Immature natural killer cell (primary cell): ENCODE data around the gene TP63. TPM values are rescaled to one million over a fixed set of nuclear protein-coding genes. Genes with fewer than 3 reads are reported as not detected.

ENCODE experiments used
- DNase-seq, 3 donors: peaks; one replicate each; pipeline ENCODE4 v3.0.0; 2022; ENCODE audit warnings: mixed read lengths in 1 of 3
- H3K27ac Mint-ChIP-seq, 6 donors: one replicate each; pipeline ENCODE4 v1.8.0; 2020; ENCODE audit warnings: mixed read lengths in 6 of 6, mild to moderate bottlenecking in 5 of 6, inconsistent platforms in 4 of 6, moderate library complexity in 3 of 6
- H3K27me3 Mint-ChIP-seq, 3 donors: one replicate each; pipeline ENCODE4 v1.8.0; 2020 to 2021; ENCODE audit warnings: low read depth in 3 of 3, mild to moderate bottlenecking in 3 of 3, mixed read lengths in 3 of 3, moderate library complexity in 3 of 3, inconsistent platforms in 1 of 3
- H3K36me3 Mint-ChIP-seq, 3 donors: one replicate each; pipeline ENCODE4 v1.8.0; 2020; ENCODE audit warnings: mixed read lengths in 3 of 3, inconsistent platforms in 2 of 3, mild to moderate bottlenecking in 2 of 3
- H3K4me1 Mint-ChIP-seq, 2 donors: one replicate each; pipeline ENCODE4 v1.8.0; 2020; ENCODE audit warnings: inconsistent platforms in 2 of 2, mild to moderate bottlenecking in 2 of 2, mixed read lengths in 2 of 2, moderate library complexity in 1 of 2
- H3K4me3 Mint-ChIP-seq, 5 donors: one replicate each; pipeline ENCODE4 v1.8.0; 2020; ENCODE audit warnings: mild to moderate bottlenecking in 5 of 5, mixed read lengths in 5 of 5, inconsistent platforms in 3 of 5, moderate library complexity in 3 of 5
- H3K9me3 Mint-ChIP-seq, 6 donors: one replicate each; pipeline ENCODE4 v1.8.0; 2020; ENCODE audit warnings: mild to moderate bottlenecking in 6 of 6, mixed read lengths in 6 of 6, inconsistent platforms in 4 of 6, moderate library complexity in 3 of 6
- polyA plus RNA-seq, 3 donors: library from polyadenylated mRNA; unstranded; fragments of 300-500 nt; fragmentation: Illumina TruSeq; gene quantifications; one replicate each; pipeline ENCODE4 v1.2.3, GENCODE V29; 2021

TP63 gene
- polyA plus RNA-seq, 3 donors from 2014 or later = not detected

GRCh38 chr3:189883113-189883753, 252.0 kb downstream of the TP63 start:
- DNase-seq = no peak
- peaks cover 0 to 4% (median under 1%) of the 10 kb centered on the region in 6 donors for H3K9me3 Mint-ChIP-seq
- no peak overlapping the region for H3K4me3 Mint-ChIP-seq
- no peak overlapping the region for H3K27ac Mint-ChIP-seq
- H3K27me3 Mint-ChIP-seq = no peaks in the 10 kb centered on the region
- no peaks in the 10 kb centered on the region for H3K36me3 Mint-ChIP-seq
- H3K4me1 Mint-ChIP-seq = no peaks in the 10 kb centered on the region

GRCh38 chr3:189890496-189890895, 259.3 kb downstream of the TP63 start:
- Mint-ChIP-seq H3K27me3 (peaks cover 0 to 2% (median 0%) of the 10 kb centered on the region in 3 donors), H3K27ac (no peak overlapping the region), H3K9me3 (peaks cover 0 to 13% (median 4%) of the 10 kb centered on the region in 6 donors), H3K4me1 (no peaks in the 10 kb centered on the region), H3K36me3 (no peaks in the 10 kb centered on the region), H3K4me3 (no peak overlapping the region)
- DNase-seq = no peak

DNA sequence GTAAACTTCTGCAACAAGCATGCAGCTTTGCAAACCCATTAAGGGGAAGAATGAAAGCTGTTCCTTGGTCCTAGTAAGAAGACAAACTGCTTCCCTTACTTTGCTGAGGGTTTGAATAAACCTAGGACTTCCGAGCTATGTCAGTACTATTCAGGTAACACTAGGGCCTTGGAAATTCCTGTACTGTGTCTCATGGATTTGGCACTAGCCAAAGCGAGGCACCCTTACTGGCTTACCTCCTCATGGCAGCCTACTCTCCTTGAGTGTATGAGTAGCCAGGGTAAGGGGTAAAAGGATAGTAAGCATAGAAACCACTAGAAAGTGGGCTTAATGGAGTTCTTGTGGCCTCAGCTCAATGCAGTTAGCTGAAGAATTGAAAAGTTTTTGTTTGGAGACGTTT, 265.3 kb downstream of the TP63 start:
- peaks cover 0 to 2% (median 2%) of the 10 kb centered on the region in 3 donors for H3K27me3 Mint-ChIP-seq
- H3K9me3 Mint-ChIP-seq = peaks cover 0 to 9% (median 0%) of the 10 kb centered on the region in 6 donors
- DNase-seq = no peak
- no peak overlapping the region for H3K27ac Mint-ChIP-seq
- no peaks in the 10 kb centered on the region for H3K4me1 Mint-ChIP-seq
- no peaks in the 10 kb centered on the region for H3K36me3 Mint-ChIP-seq
- H3K4me3 Mint-ChIP-seq = no peak overlapping the region

GRCh38 chr3:189897406-189897805, 266.2 kb downstream of the TP63 start:
- Mint-ChIP-seq H3K36me3 (no peaks in the 10 kb centered on the region), H3K27ac (no peak overlapping the region), H3K27me3 (peaks cover 0 to 3% (median 2%) of the 10 kb centered on the region in 3 donors), H3K4me1 (no peaks in the 10 kb centered on the region), H3K9me3 (peaks cover 0 to 9% (median 0%) of the 10 kb centered on the region in 6 donors), H3K4me3 (no peak overlapping the region)
- DNase-seq = no peak

GRCh38 chr3:189898559-189899153, 267.5 kb downstream of the TP63 start:
- no peak overlapping the region for H3K27ac Mint-ChIP-seq
- H3K4me1 Mint-ChIP-seq = no peaks in the 10 kb centered on the region
- no peak overlapping the region for H3K4me3 Mint-ChIP-seq
- H3K36me3 Mint-ChIP-seq = no peaks in the 10 kb centered on the region
- peaks cover 0 to 3% (median 2%) of the 10 kb centered on the region in 3 donors for H3K27me3 Mint-ChIP-seq
- peaks cover 0 to 9% (median 0%) of the 10 kb centered on the region in 6 donors for H3K9me3 Mint-ChIP-seq
- no peak for DNase-seq

- Mint-ChIP-seq H3K4me1 (no peaks in the 10 kb centered on the region), H3K36me3 (no peaks in the 10 kb centered on the region), H3K9me3 (peaks cover 0 to 9% (median 0%) of the 10 kb centered on the region in 6 donors), H3K27me3 (peaks cover 0 to 3% (median 0%) of the 10 kb centered on the region in 3 donors), H3K4me3 (no peak overlapping the region), H3K27ac (no peak overlapping the region)
- no peak for DNase-seq
Measured at GRCh38 chr3:189899186-189899585, 268.0 kb downstream of the TP63 start.

- DNase-seq = no peak
- Mint-ChIP-seq H3K27me3 (peaks cover 0 to 3% (median 0%) of the 10 kb centered on the region in 3 donors), H3K4me1 (no peaks in the 10 kb centered on the region), H3K36me3 (no peaks in the 10 kb centered on the region), H3K27ac (no peak overlapping the region), H3K4me3 (no peak overlapping the region), H3K9me3 (peaks cover 0 to 9% (median 0%) of the 10 kb centered on the region in 6 donors)
Measured at GRCh38 chr3:189900578-189900977, 269.4 kb downstream of the TP63 start.

DNA sequence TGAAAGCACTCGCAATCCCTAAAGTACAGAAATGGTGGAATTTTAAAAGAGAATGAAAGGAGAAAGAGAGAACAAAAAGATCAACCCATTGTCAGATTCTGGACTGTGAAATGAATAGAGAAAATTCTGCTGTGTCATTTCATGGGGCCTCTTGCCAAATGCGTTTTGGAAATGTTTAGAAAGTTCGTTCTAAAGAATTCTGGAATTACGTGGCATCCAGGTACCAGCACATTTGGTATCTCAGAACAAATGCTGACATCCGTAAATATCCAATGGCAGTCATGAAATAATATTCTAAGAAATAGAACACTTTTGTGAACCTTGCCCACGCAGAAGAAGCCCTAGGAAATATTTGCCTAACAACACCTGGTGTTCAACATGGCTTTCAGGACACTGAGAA, 270.3 kb downstream of the TP63 start:
- Mint-ChIP-seq H3K4me3 (no peak overlapping the region), H3K36me3 (no peaks in the 10 kb centered on the region), H3K27ac (no peak overlapping the region), H3K27me3 (peaks cover 0 to 3% (median 0%) of the 10 kb centered on the region in 3 donors), H3K9me3 (peaks cover 0 to 4% (median 0%) of the 10 kb centered on the region in 6 donors), H3K4me1 (no peaks in the 10 kb centered on the region)
- DNase-seq = no peak

DNA sequence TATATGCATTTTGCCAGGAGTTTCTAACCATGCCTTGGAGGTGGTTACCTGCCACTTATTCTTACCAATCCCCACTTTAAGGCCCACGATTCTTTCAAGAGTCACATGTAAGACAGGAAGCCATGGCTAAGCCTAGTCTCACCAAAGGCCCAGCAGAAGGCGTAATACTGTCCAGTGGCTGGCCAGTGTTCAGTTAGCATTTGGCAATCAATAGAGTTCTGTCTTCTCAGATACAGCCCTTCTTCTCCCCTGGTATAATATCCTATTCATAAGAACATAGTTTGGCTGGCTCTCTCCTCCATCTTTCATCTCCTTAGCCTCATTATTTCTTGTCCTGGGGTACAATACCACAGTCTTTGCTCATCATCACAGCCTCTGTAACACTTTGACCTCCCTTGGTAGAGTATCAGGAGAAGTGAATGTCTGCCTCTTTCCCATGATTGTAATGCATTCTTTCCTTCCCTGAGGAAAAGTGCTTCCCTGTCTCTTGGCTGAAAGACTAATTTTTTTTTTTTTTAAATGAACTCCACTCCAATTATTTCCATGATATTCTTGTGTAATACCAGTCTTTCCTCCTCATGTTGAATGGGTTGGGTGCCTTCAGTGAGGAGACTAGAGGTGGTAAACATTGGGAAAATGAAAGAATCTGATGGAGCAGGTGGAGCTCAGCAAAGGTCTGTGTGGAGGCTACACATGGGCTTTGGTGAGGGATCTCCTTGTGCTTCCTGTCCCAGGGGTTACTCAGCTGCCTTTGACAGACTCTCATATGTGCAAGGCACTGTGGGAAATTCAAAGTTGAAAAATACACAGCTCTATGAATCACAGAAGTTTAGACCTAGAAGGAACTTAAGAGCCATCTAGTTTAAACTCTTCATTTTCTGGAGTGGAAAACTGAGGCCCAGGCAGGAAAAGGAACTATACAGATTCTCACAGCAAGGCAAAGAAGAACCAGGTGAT, 271.3 kb downstream of the TP63 start:
- DNase-seq = no peak
- Mint-ChIP-seq H3K36me3 (no peaks in the 10 kb centered on the region), H3K27me3 (peaks cover 0 to 5% (median 2%) of the 10 kb centered on the region in 3 donors), H3K9me3 (peaks cover 0 to 6% (median 2%) of the 10 kb centered on the region in 6 donors), H3K4me1 (no peaks in the 10 kb centered on the region), H3K27ac (no peak overlapping the region), H3K4me3 (no peak overlapping the region)

DNA sequence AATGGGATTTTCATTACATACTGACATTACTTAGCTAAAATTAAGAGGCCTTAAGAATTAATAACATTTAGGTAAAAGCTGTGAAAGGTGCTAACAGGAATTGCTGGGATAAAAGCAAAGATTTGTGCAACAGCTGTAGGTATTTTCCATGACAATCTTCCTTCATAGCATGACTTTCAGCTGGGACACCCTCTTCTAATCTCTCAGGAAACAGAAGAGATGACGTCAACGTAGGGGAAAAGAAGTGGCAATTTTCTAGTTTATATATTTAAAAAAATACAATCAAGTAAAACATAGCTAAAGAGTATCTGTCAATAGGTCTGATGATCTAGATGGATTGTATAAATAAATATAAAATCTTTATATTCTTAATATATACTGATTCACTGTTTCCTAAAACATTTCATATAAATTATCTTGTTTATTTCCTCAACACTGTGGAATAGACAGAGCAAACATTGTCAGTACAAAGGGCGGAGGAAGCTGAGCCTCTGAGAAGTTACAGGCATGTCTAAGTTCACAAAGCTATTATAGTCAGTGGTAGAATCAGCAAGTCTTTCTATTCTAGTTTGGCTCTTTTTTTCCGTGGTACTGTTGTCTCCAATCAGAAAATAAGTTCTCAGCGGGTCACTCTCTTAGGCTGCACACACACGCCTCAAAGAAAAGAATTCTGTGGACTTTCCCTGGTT, 272.5 kb downstream of the TP63 start:
- H3K27me3 Mint-ChIP-seq = peaks cover 0 to 5% (median 2%) of the 10 kb centered on the region in 3 donors
- peaks cover 0 to 6% (median 2%) of the 10 kb centered on the region in 6 donors for H3K9me3 Mint-ChIP-seq
- H3K4me3 Mint-ChIP-seq = no peak overlapping the region
- H3K36me3 Mint-ChIP-seq = no peaks in the 10 kb centered on the region
- H3K27ac Mint-ChIP-seq = no peak overlapping the region
- H3K4me1 Mint-ChIP-seq = no peaks in the 10 kb centered on the region
- DNase-seq = no peak

DNA sequence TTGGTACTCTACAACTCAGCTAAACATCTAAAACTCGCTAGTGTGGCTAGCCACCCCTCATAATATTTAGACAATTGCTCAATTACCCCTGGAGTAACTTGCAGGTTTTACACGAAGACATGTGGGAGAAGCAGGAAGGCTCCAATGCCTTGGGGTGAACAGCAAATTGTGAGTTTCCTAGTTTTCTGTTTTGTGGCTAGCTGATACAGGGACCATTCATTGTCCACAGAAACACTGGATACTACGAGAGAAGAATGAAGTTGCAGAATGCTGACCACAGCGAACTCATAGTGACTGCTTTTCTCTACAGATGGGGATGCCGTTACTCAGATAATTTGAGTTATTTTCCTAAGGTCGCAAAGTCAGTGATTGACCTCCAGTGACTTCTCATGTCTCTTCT, 276.6 kb downstream of the TP63 start:
- H3K27ac Mint-ChIP-seq = no peak overlapping the region
- no peak for DNase-seq
- H3K27me3 Mint-ChIP-seq = peaks cover 0 to 2% (median 2%) of the 10 kb centered on the region in 3 donors
- H3K4me3 Mint-ChIP-seq = no peak overlapping the region
- H3K4me1 Mint-ChIP-seq = no peaks in the 10 kb centered on the region
- H3K9me3 Mint-ChIP-seq = peaks cover 0 to 6% (median 1%) of the 10 kb centered on the region in 6 donors
- H3K36me3 Mint-ChIP-seq = no peaks in the 10 kb centered on the region

DNA sequence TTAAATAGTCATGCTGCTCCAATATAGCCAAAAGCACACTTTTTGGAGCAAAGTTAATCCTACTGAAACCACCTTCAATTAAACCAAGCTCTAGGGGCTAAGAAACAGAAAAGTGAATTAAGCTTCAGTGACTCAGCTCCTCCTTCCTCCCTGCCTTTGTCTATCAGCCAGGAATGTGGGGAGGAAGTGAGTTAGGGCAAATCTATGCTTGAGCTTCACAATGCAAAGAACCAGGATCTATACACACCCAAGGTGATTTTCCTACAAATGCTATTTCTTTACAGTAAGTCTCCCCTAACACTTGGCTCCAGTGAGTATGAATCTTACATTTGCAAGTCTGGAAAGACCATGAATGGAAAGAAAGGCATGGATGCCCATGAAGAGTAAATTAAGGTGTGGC, 277.5 kb downstream of the TP63 start:
- DNase-seq = no peak
- peaks cover 0 to 8% (median 1%) of the 10 kb centered on the region in 6 donors for H3K9me3 Mint-ChIP-seq
- peaks cover 0 to 2% (median 2%) of the 10 kb centered on the region in 3 donors for H3K27me3 Mint-ChIP-seq
- no peak overlapping the region for H3K4me3 Mint-ChIP-seq
- H3K4me1 Mint-ChIP-seq = no peaks in the 10 kb centered on the region
- H3K36me3 Mint-ChIP-seq = no peaks in the 10 kb centered on the region
- no peak overlapping the region for H3K27ac Mint-ChIP-seq

DNA sequence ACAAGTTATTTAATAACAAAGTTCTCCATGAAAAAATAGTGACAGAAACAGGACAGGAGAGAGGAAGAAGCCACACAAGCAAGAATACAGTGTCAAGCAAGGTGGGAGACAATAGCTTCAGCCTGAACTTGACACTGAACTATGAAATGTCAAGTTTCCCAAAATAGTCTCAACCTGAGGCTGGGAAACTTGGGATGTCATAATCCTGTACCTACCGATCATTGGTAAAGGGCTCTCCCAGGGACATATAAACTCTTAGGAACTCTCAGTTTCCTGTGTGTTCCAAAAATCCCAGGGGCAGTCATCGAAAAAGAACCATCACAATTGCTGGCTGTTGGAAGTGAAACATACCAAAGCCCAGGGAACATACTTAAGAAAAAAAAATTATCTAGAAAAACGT, 277.9 kb downstream of the TP63 start:
- no peaks in the 10 kb centered on the region for H3K36me3 Mint-ChIP-seq

More for the DNA sequence above, 277.9 kb downstream of the TP63 start:
- no peaks in the 10 kb centered on the region for H3K4me1 Mint-ChIP-seq
- no peak overlapping the region for H3K4me3 Mint-ChIP-seq
- peaks cover 0 to 2% (median 2%) of the 10 kb centered on the region in 3 donors for H3K27me3 Mint-ChIP-seq
- H3K9me3 Mint-ChIP-seq = peaks cover 0 to 8% (median 1%) of the 10 kb centered on the region in 6 donors
- DNase-seq = no peak
- no peak overlapping the region for H3K27ac Mint-ChIP-seq
